GM12891 (cell line): ENCODE results near the gene PDZK1IP1.
"Not testable (repeated sequence)": the region's sequence is repeated elsewhere in the genome, so short reads cannot be mapped to it uniquely, and the experiment has no call there.

Experiments used
- POLR2A ChIP-seq: IDR thresholded peaks from 2 replicates; pipeline ENCODE4 v1.6.1; 2011; ENCODE audit warnings: low read depth, low read length, control low read depth
- POLR2AphosphoS5 ChIP-seq: IDR thresholded peaks from 2 replicates; pipeline ENCODE4 v1.6.1; 2011; ENCODE audit warnings: low read depth, low read length, control low read depth
- TAF1 ChIP-seq: IDR thresholded peaks from 2 replicates; pipeline ENCODE4 v1.6.1; 2011; ENCODE audit warnings: low read depth, low read length, control low read depth

DNA sequence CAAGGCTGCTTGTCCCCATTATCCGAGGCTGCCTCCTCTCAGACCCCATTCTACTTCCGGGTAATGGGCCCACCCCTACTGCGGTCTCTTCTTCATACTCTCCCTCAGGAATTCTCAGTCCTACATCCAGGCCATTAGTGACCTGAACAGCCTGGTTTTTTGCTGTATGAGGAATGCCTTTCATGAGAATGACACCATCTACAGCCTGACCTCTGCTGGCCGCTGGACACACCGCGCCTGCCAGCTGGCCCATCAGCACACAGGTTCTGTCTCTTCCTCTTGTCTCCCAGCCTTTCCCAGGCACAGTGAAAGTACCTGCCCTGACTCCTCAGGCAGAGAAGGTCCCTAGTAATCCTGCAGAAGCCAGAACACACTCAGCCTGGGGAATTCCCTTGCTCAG is 46.2 kb downstream of the PDZK1IP1 start:
- TF ChIP-seq POLR2AphosphoS5, TAF1, POLR2A: not testable (repeated sequence)
